GM23248 (cell line): ENCODE results near the gene MYOG.

Experiments
- EZH2 ChIP-seq: fragments of 200-600 bp; sonication (generic); IDR thresholded peaks from 2 replicates; pipeline ENCODE4 v1.6.1; 2018; ENCODE audit warnings: antibody characterized with exemption, mild to moderate bottlenecking; ENCODE audit not compliant: insufficient read depth, poor library complexity, severe bottlenecking
- EZH2phosphoT487 ChIP-seq: fragments of 200-600 bp; sonication (generic); IDR thresholded peaks from 2 replicates; pipeline ENCODE4 v1.6.1; 2018; ENCODE audit warnings: antibody characterized with exemption, moderate library complexity, mild to moderate bottlenecking, low read depth; ENCODE audit not compliant: insufficient read depth

- TF ChIP-seq EZH2 (no peak), EZH2phosphoT487 (no peak)
Measured at GRCh38 chr1:203038217-203038741, 47.5 kb downstream of the MYOG start.
